ENCODE measurements around the gene RAD51B. TPM values are rescaled to one million over a fixed set of nuclear protein-coding genes. Genes with fewer than 3 reads are reported as not detected.

RAD51B gene
- total and polyA plus RNA-seq, 4 donors = 2.5 to 95.0 (median 9.6) TPM

DNA sequence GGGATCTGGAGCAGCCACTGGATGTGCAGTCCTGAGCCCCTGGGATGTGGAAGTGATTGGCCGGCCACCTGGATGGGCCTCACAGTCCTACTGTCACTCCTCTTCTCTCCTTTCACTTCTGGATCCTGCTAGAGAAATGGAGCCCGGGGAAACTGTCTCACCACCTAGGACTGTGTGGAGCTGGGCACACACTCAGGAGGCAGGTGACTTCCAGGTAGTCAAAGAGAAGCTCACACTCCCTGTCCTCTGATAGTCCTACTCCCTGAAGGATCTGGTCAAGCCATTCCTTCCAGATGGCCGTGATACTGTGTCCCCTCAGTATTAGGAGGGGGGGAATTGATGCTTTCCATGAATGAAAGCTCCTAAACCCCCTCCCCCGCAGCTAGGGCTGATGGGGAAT, 772.2 kb downstream of the RAD51B start:
- no peak for TF ChIP-seq CTCF (IDR thresholded peaks at IDR 0.05; ENCODE audit: control extremely low read depth, extremely low read depth)
- H3K4me1 ChIP-seq (ENCODE audit: control insufficient read depth in 5 of 5, insufficient read depth in 5 of 5, low read length in 5 of 5) = peaks cover 0 to 49% (median 16%) of the 10 kb centered on the region in 5 donors
- no peaks in the 10 kb centered on the region for H3K9me3 ChIP-seq (ENCODE audit: control insufficient read depth in 4 of 4, insufficient read depth in 3 of 4, low read length in 3 of 4)
- no peak overlapping the region for H3K9ac ChIP-seq (ENCODE audit: insufficient read depth in 1 of 2, low read length in 2 of 2)
- DNase-seq = no peak
- 96 to 97% methylated on average over 4 of the region's 4 CpGs for WGBS, 2 donors
- no peak overlapping the region for H3K4me3 ChIP-seq
- no peaks in the 10 kb centered on the region for H3K36me3 ChIP-seq (ENCODE audit: control insufficient read depth in 4 of 4, insufficient read depth in 4 of 4, low read length in 4 of 4)
- no peak for ATAC-seq (ENCODE audit: insufficient read depth, low FRiP score)
- no peaks in the 10 kb centered on the region for H3K27me3 ChIP-seq (ENCODE audit: control insufficient read depth in 3 of 3, insufficient read depth in 3 of 3, low read length in 2 of 3)
- H3K27ac ChIP-seq (ENCODE audit: low read depth in 1 of 2, low read length in 1 of 2) = no peak overlapping the region

GRCh38 chr14:68592948-68593556, 773.5 kb downstream of the RAD51B start:
- no peak overlapping the region for H3K9ac ChIP-seq (ENCODE audit: insufficient read depth in 1 of 2, low read length in 2 of 2)
- H3K4me3 ChIP-seq = no peak overlapping the region
- peak in 1 of 3 donors; percentile 9 for DNase-seq
- peaks cover 4 to 39% (median 19%) of the 10 kb centered on the region in 5 donors for H3K4me1 ChIP-seq (ENCODE audit: control insufficient read depth in 5 of 5, insufficient read depth in 5 of 5, low read length in 5 of 5)
- WGBS, 2 donors = 92 to 94% methylated on average over 7 of the region's 7 CpGs
- no peaks in the 10 kb centered on the region for H3K9me3 ChIP-seq (ENCODE audit: control insufficient read depth in 4 of 4, insufficient read depth in 3 of 4, low read length in 3 of 4)
- ATAC-seq (ENCODE audit: insufficient read depth, low FRiP score) = no peak
- no peak for TF ChIP-seq CTCF (IDR thresholded peaks at IDR 0.05; ENCODE audit: control extremely low read depth, extremely low read depth)
- H3K27me3 ChIP-seq (ENCODE audit: control insufficient read depth in 3 of 3, insufficient read depth in 3 of 3, low read length in 2 of 3) = no peaks in the 10 kb centered on the region
- no peaks in the 10 kb centered on the region for H3K36me3 ChIP-seq (ENCODE audit: control insufficient read depth in 4 of 4, insufficient read depth in 4 of 4, low read length in 4 of 4)
- H3K27ac ChIP-seq (ENCODE audit: low read depth in 1 of 2, low read length in 1 of 2) = no peak overlapping the region

DNA sequence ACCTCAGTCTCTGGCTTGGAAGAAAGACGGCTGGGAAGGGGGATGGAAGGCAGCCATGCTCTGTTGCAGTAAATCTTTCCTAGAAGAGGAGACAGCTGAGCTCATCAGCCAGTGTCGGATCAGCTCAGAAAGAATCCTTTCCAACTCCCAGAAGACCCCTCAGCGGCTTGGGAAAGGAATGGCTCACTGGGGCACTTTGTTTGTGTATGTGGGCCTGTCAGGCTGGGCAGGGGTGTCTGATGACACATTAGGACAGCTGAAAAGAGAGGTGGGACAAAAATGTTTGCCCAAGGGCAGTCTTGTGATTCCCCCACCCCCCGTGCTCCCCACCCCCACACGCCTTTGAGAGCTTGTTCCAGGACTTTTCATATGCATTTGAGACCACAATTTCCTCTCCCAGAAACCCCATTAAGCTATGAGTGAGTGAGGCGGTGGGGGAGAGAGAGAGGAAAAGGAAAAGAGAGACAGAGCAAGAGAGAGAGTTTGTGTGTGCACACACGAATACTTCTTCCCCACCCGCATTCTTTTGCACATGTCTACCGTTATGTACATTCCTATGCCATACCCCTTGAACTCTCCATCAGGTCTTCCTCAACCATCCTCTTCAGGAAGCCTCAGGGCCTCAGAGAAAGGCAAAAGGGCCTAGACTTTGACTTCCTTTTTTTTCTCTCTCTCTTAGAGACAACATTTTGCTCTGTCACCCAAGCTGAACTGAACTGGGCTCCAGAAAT, 774.4 kb downstream of the RAD51B start:
- no peak for ATAC-seq (ENCODE audit: insufficient read depth, low FRiP score)
- peak; percentile 61 to 81 (median 69) for DNase-seq
- Histone ChIP-seq H3K4me1 (ENCODE audit: control insufficient read depth in 5 of 5, insufficient read depth in 5 of 5, low read length in 5 of 5) (peaks cover 4 to 44% (median 28%) of the 10 kb centered on the region in 5 donors), H3K9me3 (ENCODE audit: control insufficient read depth in 4 of 4, insufficient read depth in 3 of 4, low read length in 3 of 4) (no peaks in the 10 kb centered on the region), H3K27ac (ENCODE audit: low read depth in 1 of 2, low read length in 1 of 2) (no peak overlapping the region), H3K4me3 (no peak overlapping the region), H3K27me3 (ENCODE audit: control insufficient read depth in 3 of 3, insufficient read depth in 3 of 3, low read length in 2 of 3) (no peaks in the 10 kb centered on the region), H3K9ac (ENCODE audit: insufficient read depth in 1 of 2, low read length in 2 of 2) (no peak overlapping the region), H3K36me3 (ENCODE audit: control insufficient read depth in 4 of 4, insufficient read depth in 4 of 4, low read length in 4 of 4) (no peaks in the 10 kb centered on the region)
- WGBS, 2 donors = 44 to 61% methylated on average over 9 of the region's 9 CpGs
- TF ChIP-seq CTCF (IDR thresholded peaks at IDR 0.05; ENCODE audit: control extremely low read depth, extremely low read depth) = no peak
